Measurements from ENCODE around the gene RNF114.
A peak's percentile ranks its signal among the peaks of the same experiment; 100 is the strongest.
"Not testable (repeated sequence)": the region's sequence is repeated elsewhere in the genome, so short reads cannot be mapped to it uniquely, and the experiment has no call there.

The RNF114 gene, protein sequence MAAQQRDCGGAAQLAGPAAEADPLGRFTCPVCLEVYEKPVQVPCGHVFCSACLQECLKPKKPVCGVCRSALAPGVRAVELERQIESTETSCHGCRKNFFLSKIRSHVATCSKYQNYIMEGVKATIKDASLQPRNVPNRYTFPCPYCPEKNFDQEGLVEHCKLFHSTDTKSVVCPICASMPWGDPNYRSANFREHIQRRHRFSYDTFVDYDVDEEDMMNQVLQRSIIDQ

DNA sequence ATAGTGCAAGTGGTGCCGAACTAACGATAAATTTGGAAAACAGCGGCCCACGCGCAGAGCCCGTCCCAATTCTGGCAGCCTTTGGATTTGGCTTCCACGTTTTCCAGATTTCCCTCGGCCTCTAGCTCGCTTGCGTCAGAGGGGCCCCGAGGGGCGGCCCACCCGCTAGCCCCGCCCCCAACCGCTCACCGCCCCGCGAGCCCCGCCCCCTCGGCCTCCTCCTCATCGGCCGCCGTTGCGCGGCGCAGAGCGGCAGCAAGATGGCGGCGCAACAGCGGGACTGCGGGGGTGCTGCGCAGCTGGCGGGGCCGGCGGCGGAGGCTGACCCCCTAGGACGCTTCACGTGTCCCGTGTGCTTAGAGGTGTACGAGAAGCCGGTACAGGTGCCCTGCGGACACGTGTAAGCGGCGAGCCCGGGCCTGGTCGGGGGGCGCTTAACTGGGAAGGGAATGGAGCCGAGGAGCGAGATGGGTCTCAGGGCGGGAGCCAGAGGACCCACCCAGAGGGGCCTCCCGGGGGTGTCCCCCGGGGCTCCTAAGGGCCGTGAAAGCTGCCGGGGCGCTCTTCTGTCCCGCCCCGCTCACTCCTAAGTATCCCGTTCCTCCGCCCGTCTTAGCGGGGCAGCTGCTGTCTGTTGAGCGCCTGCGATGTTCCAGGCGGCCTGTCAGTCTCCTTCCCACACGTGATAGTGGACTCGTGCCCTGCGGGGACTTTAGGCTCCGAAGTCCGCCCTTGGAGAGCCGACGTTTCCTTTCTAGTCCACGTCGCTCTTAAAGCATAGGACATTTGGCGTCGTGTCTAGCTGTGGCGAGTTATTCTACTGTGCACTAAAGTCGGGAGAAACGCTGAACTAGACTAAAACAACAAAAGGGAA lies at the start of gene RNF114:
TSS of gene RNF114 (plus strand) at position 245 of the 874 bp plus-strand sequence. CDS start at position 261, 16 bp downstream.
- peak; percentile 92 for DNase-seq (ENCODE audit: extremely low spot score, insufficient read length, low read depth)
- no peak for FAIRE-seq

- no peak for DNase-seq (ENCODE audit: extremely low spot score, insufficient read length, low read depth)
- no peak for FAIRE-seq
Measured at GRCh38 chr20:49886571-49887213, 49.5 kb upstream of the RNF114 start.

DNA sequence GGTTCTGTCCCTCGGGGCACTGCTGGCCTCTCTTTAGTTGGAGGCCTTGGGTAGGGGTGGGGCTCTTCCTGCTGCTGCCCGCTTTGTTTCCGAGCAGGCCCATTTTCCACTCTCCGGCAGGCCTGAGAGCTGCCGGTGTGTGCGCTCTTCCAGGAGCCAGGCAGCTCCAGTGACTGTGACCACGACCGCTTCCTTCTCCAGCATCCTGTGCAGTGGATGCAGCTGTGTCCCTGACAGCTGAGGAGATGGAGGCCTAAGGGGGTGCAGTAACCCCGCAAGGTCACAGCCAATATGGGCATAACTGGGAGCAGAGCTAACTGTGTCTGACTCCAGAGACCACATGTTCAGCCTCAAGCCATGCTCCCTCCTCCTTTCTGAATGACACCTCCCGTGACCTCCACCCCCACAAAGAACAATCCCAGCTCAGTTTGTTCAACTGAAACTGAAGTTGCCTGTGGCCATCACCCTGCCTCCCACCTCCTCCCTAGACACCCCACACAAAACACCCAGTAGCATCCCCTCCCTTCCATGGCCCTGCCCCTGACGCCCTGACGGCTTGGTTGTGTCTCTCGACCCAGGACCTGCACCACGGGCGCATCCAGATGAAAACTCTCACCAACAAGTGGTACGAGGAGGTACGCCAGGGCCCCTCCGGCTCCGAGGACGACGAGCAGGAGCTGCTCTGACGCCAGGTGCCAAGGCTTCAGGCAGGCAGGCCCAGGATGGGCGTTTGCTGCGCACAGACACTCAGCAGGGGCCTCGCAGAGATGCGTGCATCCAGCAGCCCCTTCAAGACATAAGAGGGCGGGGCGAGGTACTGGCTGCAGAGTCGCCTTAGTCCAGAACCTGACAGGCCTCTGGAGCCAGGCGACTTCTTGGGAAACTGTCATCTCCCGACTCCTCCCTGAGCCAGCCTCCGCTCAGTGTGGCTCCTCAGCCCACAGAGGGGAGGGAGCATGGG lies 48.7 kb upstream of the RNF114 start:
- DNase-seq (ENCODE audit: extremely low spot score, insufficient read length, low read depth) (no peak), FAIRE-seq (no peak)

DNA sequence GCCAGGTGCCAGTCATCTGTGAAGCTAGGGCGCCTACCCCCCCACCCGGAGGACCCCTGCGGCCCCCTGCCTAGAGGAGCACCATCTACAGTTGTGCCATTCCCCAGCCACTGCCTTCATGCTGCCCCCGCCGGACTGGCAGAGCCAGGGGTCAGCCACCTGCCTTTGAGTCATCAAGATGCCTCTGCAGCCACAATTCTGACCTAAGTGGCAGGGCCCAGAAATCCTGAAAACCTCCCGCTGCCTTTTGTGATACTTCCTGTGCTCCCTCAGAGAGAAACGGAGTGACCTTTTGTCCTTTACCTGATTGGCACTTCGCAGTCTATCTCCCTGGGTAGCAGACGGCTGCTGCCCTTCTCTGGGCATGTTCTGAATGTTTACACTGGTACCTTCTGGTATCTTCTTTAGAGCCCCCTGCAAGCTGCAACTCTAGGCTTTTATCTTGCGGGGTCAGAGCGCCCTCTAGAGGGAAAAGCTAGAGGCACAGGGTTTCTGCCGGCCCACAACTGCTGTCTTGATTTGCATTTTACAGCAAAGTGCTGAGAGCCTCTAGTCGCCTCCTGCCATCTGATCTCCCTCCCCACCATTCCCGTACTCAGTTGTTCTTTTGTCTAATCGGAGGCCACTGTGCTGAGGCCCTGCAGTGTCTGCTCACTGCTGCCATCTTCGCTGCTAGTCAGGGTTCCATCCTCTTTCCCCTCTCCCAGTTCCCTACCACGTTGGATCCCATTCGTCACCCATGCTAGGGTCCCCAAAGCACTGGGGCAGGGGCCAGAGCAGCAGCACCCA lies 47.8 kb upstream of the RNF114 start:
- FAIRE-seq: peak; percentile 67
- DNase-seq (ENCODE audit: extremely low spot score, insufficient read length, low read depth): peak; percentile 55

DNA sequence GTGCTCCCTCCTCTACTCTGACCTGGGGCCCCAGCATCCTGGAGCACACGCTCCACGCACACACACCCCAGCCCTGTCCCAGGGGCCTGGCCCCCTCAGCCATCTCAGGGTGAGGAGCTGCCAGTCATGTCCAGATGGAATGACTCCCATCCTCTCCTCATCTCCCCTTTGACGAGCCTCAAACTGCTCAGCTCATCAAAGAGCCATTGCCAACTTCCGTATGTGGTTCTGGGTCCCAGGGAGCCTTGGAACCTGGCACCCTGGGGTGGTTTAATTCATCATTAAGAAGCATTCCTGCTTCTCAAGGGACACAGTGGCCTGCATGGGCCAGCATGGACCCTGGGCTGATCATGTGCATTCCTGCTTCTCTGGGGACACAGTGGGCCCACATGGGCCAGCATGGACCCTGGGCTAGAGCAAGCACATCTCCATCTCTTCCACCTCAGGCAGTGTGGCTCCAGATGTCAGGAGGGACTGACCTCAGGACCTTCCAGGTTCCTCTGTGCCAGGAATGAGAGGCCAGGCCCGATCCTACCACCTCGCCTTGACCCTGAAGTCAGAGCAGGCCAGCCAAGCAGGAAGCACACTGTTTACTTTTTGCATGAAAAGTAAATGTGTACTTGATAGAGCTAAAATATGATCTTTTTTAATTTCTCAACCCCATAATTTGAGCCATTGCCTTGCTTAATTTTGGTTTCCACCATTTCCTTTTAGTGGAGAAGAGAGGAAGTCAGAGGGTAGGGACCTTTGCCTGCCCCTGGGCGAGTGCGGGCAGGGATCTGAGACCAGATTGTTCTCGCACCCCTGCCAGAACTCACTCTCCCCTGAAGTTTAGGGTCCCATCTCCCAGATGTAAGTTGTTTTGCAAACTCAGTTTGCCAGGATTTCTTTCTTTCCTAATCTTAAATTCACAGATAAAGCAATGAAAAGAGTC lies 46.9 kb upstream of the RNF114 start:
- DNase-seq (ENCODE audit: extremely low spot score, insufficient read length, low read depth) (no peak), FAIRE-seq (no peak)

DNA sequence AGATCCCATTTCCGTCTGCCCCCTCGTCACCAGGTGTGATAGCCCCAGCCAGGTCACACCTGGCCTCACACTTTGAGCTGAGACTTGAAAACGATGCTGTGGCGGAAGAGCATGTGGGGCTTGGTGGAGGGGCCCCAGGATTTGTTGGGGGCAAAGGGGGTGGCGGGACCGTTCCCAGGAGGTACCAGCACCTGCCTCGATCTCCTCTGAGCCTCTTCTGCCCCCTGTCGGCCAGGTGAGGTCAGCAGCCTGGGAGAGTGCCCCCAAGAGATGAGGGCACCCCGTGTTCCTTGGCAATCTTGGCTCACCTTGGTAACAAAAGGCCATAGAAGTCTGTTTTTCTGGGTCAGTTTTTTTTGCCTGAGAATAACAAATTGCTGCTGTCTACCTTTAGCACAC lies 46.3 kb upstream of the RNF114 start:
- DNase-seq (ENCODE audit: extremely low spot score, insufficient read length, low read depth): no peak

DNA sequence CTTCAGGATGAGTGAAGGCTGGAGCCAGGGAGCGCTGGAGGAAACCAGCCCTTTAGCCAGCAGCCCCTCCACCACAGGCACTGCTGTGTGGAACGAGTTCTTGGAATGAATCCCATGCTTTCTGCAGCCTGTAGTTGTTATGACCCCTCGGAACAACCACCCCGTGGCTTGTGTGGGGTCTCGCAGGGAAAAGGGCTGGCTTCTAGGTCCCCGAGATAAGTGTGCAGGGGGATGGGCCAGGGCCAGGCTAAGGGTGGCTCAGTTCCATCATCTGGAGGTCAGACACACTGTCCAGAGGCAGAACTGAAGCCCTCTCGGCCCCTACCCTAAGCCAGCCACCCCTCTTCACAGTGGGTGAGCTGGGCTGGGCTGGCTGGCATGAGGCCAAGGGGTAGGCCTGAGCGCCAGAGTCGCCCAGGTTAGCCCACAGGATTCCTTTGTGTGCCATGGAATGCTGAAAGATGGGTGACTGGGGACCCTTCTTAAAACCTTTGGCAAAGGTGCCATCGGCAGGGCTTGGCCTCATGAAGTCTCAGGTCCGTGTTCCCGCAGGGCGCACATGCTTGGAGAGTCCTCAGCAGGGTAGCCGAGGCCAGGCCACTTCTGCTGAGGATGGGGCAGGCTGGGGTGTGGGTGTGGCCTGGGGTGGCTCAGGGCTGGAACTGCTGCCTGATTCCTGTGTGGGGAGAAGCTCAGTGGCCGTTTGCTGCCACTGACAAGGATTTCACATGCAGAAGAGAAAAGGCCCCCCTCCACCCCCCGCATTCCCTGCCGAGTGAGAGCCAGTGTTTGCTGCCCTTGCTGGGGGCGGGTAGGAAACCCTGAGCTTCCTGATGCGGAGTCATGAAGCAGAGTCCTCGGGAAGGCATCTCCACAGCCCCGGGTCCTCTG lies 45.5 kb upstream of the RNF114 start:
- no peak for FAIRE-seq
- DNase-seq (ENCODE audit: extremely low spot score, insufficient read length, low read depth): no peak

More for the DNA sequence above, 46.3 kb upstream of the RNF114 start:
- no peak for FAIRE-seq

DNA sequence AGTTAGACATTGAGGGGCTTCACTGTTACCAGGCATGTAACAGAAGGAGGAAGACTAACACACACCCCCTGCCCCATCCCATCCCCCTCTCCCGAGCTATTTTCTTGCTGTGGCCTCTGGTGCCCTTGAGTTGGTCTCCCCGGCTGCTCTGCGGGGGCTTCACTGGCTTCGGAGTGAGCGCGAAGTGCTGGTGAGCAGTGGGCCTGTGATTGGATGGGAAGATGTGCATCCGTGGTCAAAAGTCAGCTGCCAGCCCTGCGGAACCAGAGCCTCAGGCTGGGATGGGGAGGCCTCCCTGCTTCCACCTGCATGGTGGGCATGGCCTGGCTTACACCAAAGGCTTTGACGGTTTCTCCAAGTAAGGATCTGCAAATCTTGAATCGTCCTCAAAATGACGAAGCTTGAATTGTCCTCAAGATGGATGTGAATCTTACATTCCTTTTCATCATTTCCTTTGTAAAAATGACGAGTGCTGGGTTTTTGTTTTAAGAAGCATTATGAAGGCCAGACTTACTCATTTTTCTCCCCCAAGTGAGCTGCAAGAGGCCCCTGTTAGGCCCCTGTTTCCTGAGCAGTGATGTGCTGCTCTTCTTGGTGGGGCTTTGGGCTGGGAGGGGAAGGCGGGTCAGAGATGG lies 44.6 kb upstream of the RNF114 start:
- DNase-seq (ENCODE audit: extremely low spot score, insufficient read length, low read depth): no peak
- no peak for FAIRE-seq

DNA sequence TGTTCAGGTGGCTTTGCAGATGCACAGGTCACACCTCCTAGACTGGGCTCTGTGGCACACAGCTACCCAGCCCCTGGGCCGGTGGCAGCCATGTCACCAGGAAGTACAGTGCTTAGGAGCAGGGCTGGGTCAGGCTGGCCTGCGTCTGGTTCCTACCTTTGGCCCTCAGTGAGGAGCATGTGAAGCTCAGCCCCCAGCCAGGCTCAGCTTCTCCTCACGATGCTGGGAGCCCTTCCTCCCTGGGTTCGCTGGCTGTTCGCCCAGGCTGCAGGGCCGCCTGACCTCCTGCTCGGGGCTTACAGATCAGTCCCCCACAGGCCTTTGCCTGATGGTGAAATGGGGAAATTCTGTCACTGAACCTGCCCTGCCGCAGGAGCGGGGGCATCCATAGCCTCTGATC lies 43.9 kb upstream of the RNF114 start:
- FAIRE-seq (no peak), DNase-seq (ENCODE audit: extremely low spot score, insufficient read length, low read depth) (no peak)

- DNase-seq (ENCODE audit: extremely low spot score, insufficient read length, low read depth) (no peak), FAIRE-seq (no peak)
Measured at GRCh38 chr20:49892817-49893216, 43.4 kb upstream of the RNF114 start.

GRCh38 chr20:49893242-49894072 lies 42.7 kb upstream of the RNF114 start:
- no peak for FAIRE-seq
- no peak for DNase-seq (ENCODE audit: extremely low spot score, insufficient read length, low read depth)

DNA sequence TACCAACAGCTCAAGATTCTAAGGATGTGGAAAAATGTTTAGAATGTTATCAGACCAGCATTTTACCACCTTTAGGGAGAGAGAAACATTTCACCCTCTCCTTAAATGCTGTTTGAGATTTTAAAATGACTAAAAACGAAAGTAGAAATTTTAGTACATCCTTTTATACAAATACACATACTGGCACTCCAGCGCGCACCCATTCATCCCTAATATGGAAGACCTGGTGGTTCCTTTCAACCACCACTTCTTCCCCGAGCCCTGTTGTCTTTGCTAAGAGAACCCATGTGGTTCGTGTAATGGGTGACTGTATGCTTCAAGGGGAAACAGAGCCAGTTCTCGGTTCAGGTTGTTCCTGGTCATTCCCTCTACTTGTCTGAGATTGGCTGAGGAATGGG lies 42.1 kb upstream of the RNF114 start:
- DNase-seq (ENCODE audit: extremely low spot score, insufficient read length, low read depth): no peak
- FAIRE-seq: peak; percentile 66

DNA sequence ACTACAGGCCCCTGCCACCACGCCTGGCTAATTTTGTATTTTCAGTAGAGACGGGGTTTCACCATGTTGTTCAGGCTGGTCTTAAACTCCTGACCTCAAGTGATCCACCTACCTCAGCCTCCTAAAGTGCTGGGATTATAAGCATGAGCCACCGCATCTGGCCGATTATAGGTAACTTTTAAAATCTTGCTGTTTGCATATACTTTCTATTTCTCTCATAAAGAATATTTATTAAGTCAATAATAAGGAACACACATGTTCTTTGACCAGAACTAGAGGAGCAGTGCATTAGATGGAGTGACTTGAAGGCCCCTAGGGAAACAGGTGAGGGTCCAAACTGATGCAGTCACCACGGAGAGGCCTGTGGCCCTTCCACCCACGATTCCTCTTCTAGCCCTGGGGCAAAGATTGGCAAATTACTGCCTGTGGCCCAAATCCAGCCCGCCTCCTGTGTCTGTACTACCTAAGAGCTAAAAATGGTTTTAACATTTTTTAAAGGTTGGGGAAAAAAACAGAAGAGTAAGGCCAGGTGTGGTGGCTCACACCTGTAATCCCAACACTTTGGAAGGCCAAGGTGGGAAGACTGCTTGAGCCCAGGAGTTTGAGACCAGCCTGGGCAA lies 40.6 kb upstream of the RNF114 start:
- not testable (repeated sequence) for DNase-seq (ENCODE audit: extremely low spot score, insufficient read length, low read depth); FAIRE-seq

GRCh38 chr20:49896204-49896603 lies 40.0 kb upstream of the RNF114 start:
- FAIRE-seq: no peak
- DNase-seq (ENCODE audit: extremely low spot score, insufficient read length, low read depth): no peak
